Endothelial cell of umbilical vein (primary cell): ENCODE results near the gene OSBP2.

ENCODE experiments used
- POLR2AphosphoS5 ChIP-seq: IDR thresholded peaks from 2 replicates; pipeline ENCODE4 v1.6.1; 2012; ENCODE audit warnings: low read depth, mild to moderate bottlenecking, control low read depth, low read length, moderate library complexity; ENCODE audit not compliant: insufficient read depth
- TF ChIP-seq, protein P1 (sequence below), 2 donors: IDR thresholded peaks; 1 replicate in 1 of 2; 2 replicates in 1 of 2; pipeline ENCODE4 v1.5.1; 2011; ENCODE audit warnings: low read length in 2 of 2, mild to moderate bottlenecking in 2 of 2, moderate library complexity in 2 of 2, control low read depth in 1 of 2, inconsistent platforms in 1 of 2, low read depth in 1 of 2; ENCODE audit not compliant: insufficient read depth in 1 of 2; ENCODE audit errors: extremely low read depth in 1 of 2

- TF ChIP-seq, protein P1, sequence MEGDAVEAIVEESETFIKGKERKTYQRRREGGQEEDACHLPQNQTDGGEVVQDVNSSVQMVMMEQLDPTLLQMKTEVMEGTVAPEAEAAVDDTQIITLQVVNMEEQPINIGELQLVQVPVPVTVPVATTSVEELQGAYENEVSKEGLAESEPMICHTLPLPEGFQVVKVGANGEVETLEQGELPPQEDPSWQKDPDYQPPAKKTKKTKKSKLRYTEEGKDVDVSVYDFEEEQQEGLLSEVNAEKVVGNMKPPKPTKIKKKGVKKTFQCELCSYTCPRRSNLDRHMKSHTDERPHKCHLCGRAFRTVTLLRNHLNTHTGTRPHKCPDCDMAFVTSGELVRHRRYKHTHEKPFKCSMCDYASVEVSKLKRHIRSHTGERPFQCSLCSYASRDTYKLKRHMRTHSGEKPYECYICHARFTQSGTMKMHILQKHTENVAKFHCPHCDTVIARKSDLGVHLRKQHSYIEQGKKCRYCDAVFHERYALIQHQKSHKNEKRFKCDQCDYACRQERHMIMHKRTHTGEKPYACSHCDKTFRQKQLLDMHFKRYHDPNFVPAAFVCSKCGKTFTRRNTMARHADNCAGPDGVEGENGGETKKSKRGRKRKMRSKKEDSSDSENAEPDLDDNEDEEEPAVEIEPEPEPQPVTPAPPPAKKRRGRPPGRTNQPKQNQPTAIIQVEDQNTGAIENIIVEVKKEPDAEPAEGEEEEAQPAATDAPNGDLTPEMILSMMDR (IDR thresholded peaks at IDR 0.05; ENCODE audit: extremely low read depth in 1 of 2, insufficient read depth in 1 of 2, low read depth in 1 of 2, low read length in 2 of 2): no peak
- no peak for TF ChIP-seq POLR2AphosphoS5
Observed at GRCh38 chr22:30880847-30881246, 186.2 kb downstream of the OSBP2 start.
